HG03066 (cell line): ENCODE data around the gene MRTFA.

ENCODE experiments used
- ATAC-seq: cut with Tn5 transposase; IDR thresholded peaks from one replicate; pipeline ENCODE4 v1.9.1; 2021; ENCODE audit warnings: low read depth; ENCODE audit not compliant: unreplicated experiment

Gene MRTFA

GRCh38 chr22:40406063-40406890 lies 230.2 kb downstream of the MRTFA start:
- ATAC-seq: no peak

DNA sequence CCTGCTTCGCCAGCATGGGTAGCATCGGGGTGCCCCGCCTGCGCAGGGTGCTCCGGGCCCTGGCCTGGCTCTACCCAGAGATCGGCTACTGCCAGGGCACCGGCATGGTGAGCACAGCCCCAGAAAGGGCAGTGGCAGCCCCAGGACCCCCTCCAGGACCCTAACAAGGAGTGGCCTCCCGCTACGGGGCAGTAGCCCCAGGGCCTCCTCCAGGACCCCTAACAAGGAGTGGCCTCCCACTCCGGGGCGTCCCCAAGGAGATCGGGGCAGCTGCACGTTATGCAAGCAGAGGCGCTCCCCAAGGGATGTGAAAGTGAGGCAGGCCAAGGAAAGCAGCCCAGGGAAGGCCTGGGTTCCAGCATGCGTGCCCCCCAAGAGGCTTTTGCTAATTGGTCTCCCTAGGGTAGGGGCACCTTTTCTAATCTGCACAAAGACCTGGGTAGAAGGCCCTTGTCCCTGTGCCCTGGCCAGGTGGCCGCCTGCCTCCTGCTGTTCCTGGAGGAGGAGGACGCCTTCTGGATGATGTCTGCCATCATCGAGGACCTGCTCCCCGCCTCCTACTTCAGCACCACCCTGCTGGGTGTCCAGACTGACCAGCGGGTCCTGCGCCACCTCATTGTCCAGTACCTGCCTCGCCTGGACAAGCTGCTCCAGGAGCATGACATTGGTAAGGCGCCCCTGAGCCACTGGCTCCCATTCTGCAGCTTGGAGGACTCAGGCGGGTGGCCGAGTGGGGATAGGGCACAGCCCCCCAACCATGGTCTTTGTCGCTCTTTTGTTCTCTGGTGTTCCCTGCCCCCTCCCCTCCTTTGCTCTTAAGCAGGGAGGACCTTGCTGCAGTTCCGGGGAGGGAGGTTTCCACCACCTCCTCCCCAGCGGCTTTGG lies 231.1 kb downstream of the MRTFA start:
- ATAC-seq: no peak

GRCh38 chr22:40404251-40405177 lies 232.0 kb downstream of the MRTFA start:
- ATAC-seq: no peak

GRCh38 chr22:40403651-40404050 lies 232.9 kb downstream of the MRTFA start:
- no peak for ATAC-seq

GRCh38 chr22:40403141-40403540 lies 233.4 kb downstream of the MRTFA start:
- ATAC-seq: no peak

DNA sequence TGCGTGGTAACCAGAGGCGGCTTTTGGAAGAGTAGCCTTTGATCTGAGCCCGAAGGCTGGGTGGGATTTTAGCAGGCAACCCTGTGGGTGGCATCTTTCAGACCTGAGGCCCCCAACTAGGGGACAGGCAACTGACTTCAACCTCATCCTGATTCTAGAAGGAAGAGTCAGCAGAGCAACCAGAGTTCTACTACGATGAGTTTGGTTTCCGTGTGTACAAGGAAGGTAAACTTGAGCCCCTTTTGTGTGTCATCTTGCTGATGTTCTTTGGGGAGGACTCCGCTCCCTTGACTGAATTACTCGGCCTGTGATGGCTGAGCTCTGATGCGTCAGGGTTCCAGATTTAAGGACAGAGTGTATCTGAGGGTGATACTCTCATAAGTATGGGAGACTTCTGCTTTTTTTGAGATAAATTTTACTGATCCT lies 234.5 kb downstream of the MRTFA start:
- ATAC-seq: no peak

- ATAC-seq: no peak
Measured at GRCh38 chr22:40401532-40401931, 235.0 kb downstream of the MRTFA start.

- no peak for ATAC-seq
Measured at GRCh38 chr22:40400159-40400558, 236.4 kb downstream of the MRTFA start.

- ATAC-seq: no peak
Measured at GRCh38 chr22:40399621-40400020, 236.9 kb downstream of the MRTFA start.

DNA sequence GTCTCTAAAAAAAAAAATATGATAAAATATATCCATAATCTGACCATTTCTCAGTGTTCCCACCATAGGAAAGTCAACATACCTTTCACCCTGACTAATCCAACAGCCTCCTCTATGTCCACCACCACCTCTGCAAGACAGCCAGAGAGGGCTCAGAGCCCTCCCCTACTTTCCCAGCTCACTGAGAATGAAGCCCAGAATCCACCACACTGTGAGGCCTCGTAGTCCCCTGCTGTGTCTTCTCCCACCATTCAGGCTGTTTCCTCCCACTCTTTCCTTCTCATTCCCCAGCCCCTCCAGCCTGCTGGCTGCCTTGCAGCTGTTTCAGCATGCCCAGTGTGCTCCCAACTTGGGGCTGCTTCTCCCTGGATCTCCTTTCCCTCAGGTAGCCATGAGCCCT lies 239.1 kb downstream of the MRTFA start:
- no peak for ATAC-seq

GRCh38 chr22:40396882-40397281 lies 239.6 kb downstream of the MRTFA start:
- ATAC-seq: no peak

- ATAC-seq: no peak
Measured at GRCh38 chr22:40395607-40396006, 240.9 kb downstream of the MRTFA start.

DNA sequence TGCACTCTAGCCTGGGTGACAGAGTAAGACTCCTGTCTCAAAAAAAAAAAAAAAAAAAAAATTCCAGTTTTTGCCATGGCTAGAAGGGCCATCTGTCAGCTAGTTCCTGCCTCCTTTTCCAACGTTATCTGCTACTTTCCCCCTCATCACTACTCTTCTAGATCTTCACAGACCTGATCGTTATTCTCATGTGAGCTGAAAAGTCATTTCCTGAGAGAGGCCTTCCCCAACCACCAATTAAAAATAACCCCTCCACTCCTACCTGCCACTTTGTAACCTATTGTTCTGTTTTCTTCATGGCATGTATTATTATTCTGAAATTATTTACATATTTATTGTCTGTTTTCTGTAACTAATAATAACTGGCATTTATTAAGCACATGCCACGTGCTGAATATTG lies 241.9 kb downstream of the MRTFA start:
- no peak for ATAC-seq

DNA sequence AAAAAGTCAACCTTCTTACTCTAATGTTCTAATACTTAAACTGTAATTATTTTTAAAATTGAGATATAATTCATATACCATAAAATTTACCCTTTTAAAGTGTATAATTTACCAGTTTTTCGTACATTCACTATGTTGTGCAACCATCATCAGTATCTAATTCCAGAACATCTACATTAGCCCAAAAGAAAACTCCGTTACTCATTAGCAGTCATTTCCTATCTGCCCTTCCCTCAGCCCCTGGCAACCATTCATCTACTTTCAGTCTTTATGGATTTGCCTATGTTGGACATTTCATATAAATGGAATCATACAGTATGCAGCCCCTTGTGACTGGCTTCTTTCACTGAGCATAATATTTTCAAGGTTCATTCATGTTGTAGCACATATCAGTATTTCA lies 243.9 kb downstream of the MRTFA start:
- no peak for ATAC-seq

- ATAC-seq: no peak
Measured at GRCh38 chr22:40391417-40391816, 245.1 kb downstream of the MRTFA start.

DNA sequence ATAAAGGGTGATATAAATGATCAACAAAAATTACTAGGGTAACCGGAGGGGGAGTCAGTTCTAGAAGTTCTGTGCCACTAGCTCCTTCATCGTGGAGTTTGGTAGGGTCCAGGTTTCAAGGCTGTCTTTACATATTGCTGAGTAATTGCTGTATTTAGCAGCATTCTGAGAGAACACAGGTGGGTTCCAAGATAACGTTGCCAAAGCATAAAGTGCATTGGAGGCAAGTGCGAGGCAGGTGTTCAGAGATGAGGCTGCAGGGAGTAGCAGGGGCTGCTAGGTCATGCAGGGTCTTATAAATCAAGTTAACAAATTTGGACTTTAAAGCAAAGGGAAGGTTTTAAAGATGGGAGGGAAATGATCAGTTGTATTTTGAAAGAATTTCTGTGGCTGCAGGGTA lies 248.3 kb downstream of the MRTFA start:
- ATAC-seq: no peak

GRCh38 chr22:40387746-40388145 lies 248.8 kb downstream of the MRTFA start:
- no peak for ATAC-seq

- no peak for ATAC-seq
Measured at GRCh38 chr22:40385036-40385782, 251.3 kb downstream of the MRTFA start.

- no peak for ATAC-seq
Measured at GRCh38 chr22:40383905-40384304, 252.6 kb downstream of the MRTFA start.

GRCh38 chr22:40381461-40381860 lies 255.1 kb downstream of the MRTFA start:
- no peak for ATAC-seq
